RPMI7951 (cell line): ENCODE results near the gene ZGRF1. TPM values are rescaled to one million over a fixed set of nuclear protein-coding genes. Genes with fewer than 3 reads are reported as not detected.
"Not testable (repeated sequence)": the region's sequence is repeated elsewhere in the genome, so short reads cannot be mapped to it uniquely, and the experiment has no call there.

Experiments
- DNase-seq: peaks from one replicate; pipeline ENCODE4 v3.0.0-alpha.2; 2012; ENCODE audit warnings: low read depth
- total RNA-seq: library from RNA; depleted of rRNA; stranded (reverse); fragments of >200 nt; shearing (Covaris generic); gene quantifications from 2 replicates; pipeline ENCODE4 v1.2.3, GENCODE V29; 2014; rRNA removed

The ZGRF1 gene, protein sequence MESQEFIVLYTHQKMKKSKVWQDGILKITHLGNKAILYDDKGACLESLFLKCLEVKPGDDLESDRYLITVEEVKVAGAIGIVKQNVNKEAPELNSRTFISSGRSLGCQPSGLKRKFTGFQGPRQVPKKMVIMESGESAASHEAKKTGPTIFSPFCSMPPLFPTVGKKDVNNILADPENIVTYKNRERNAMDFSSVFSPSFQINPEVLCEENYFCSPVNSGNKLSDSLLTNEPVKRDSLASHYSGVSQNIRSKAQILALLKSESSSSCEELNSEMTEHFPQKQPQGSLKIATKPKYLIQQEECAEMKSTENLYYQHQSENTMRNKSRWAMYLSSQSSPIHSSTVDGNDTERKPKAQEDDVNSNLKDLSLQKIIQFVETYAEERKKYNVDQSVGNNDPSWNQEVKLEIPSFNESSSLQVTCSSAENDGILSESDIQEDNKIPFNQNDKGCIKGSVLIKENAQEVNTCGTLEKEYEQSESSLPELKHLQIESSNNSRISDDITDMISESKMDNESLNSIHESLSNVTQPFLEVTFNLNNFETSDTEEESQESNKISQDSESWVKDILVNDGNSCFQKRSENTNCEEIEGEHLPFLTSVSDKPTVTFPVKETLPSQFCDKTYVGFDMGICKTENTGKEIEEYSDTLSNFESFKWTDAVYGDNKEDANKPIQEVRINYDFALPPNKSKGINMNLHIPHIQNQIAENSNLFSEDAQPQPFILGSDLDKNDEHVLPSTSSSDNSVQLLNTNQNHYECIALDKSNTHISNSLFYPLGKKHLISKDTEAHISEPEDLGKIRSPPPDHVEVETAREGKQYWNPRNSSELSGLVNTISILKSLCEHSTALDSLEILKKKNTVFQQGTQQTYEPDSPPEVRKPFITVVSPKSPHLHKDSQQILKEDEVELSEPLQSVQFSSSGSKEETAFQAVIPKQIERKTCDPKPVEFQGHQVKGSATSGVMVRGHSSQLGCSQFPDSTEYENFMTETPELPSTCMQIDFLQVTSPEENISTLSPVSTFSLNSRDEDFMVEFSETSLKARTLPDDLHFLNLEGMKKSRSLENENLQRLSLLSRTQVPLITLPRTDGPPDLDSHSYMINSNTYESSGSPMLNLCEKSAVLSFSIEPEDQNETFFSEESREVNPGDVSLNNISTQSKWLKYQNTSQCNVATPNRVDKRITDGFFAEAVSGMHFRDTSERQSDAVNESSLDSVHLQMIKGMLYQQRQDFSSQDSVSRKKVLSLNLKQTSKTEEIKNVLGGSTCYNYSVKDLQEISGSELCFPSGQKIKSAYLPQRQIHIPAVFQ (N-terminal part only)
- total RNA-seq: 11.6 and 21.6 TPM in 2 replicates

DNA sequence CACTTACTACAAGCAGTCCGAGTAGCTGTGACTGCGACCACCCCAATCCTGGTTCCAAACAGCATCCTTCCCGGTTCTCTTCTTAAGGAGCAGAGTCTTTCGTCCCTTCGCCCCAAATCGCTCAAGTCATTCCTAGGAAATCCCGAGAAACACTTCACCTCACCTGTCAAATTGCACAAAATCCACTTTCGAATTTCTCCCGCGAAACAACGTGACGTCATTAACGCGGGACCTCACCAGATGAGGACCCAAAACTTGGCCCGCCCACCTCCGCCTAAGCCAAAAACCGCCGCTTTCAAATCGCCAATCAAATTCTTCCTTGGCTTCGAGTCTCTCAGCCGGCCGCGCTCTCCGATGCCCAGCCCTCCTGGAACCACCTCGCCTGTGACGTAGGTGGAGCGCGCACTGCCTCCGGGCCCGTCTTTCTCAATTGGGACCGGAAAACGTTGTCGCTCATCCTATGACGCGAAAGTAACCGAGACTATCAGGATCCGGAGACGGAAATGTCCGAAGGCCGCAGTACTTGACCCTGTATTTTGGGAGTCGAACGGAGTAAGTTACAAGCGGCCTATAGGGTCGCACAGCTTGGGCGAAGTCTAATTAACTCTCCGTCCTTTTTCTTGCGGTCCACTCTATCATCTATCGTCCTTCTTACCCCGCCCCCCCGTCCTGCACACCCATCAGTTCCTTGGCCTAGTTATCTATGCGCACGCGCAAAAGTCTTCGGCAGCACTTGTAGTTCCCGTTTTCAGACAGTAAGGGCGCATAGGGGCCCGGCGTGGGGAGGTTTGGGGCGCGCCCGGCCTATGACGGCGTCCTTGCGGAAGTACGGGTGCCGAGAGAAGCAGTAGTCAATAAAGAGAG is at the start of gene ZGRF1, which contains the start of gene LARP7:
TSS of gene ZGRF1 (minus strand) at position 222 of the 864 bp plus-strand sequence. CDS start 3,733 bp downstream, outside the sequence.
TSS of gene LARP7 (plus strand) at position 456 of the 864 bp plus-strand sequence. CDS start 7,527 bp downstream, outside the sequence.
- DNase-seq: peak; percentile 97

DNA sequence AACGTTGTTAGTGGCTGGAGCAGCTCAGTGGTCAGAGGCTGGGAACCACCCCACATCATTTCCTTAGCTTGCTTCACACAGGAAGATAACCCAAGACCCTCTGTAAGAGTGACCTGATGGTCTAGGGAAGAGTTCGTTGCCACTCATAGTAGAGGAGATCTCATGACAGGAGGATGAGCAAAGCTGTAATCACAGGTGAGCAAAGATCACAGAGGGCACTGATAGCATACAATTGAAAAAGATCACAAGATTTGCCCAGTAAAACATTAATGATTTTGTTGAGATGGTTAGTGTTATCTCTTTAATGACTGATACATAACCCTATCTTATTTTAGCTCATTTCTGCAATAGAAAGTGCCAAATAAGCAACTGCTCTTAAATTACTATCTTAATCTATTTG is 44.3 kb upstream of the ZGRF1 start:
- no peak for DNase-seq

DNA sequence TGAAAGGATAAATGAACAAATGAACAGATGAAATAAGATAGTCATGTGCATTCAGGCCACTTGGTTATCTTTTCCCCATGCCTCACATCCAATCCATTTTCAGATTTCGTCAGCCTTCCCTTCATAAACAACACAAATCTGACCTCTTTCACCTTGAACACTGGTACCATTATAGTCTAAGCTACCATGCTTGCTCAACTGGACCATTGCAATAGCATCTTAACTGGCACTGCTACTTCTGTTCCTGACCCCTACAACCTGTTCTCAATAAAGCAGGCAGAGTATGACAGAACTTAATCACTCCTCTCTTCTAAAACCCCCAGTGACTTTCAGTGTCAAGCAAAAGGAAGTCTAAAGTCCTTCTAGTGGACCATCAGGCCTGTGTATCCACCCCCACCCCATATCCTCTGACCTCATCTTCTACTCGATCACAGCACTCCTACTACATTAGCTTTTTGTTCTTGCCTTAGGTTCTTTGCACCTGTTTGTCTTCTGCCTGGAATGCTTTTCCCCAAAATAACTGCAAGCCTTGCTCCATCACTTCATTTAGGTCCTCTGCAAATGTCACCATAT is 40.9 kb upstream of the ZGRF1 start:
- DNase-seq: no peak

DNA sequence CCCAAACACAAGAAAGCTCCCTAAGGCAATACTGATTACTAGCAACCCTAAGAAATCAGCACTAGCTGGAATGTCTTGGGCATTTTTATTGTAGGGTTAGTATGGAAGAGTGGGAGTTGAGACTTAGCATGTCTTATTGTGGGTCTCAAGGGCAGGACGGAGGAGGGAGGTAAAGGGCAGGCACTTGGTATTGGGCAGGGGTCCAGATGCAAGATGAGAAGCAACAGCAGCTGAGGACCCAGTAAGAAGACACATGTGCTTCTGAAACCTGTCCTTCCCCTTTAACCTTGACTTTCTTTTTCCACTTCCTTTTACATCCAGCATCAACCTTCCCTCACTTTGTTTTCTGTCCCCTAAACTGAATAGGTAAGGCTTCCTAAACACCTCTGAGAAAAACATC is 37.7 kb upstream of the ZGRF1 start:
- DNase-seq: no peak

DNA sequence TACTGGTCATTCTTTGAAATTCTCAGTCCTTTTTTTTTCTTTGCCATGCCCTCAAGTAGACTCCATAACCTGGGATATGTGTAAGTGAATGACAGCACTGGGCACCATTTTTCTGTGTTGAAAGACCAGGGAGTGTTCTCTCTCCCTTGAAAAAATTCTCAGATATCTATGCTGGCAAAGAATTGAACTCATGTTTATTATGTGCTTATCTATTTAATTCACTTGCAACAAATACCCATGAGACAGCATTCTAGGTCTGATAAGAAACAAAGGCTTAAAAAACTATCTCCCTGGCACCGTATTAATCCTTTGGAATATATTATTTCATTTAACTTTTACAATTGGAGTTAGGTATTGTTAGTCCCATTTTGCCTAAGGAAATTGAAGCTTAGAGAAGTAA is 37.0 kb upstream of the ZGRF1 start:
- DNase-seq: no peak

DNA sequence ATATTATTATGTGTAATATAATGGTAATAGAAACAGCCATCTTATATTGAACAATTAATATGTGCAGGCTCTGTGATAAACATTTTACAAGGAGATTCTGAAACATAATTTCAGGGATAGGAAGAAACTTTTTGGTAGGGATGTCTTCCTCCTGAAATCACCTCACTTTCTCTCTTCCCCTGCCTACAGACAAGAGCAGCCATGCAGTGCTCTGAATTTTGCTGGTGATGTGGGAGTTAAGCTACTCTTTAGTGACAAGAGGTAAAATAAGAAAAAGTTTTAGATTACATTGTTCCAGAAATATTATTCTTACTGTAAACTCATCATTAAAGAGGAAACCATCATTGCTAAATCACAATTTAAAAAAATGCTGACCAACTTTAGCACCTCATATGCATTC is 36.4 kb upstream of the ZGRF1 start:
- no peak for DNase-seq

DNA sequence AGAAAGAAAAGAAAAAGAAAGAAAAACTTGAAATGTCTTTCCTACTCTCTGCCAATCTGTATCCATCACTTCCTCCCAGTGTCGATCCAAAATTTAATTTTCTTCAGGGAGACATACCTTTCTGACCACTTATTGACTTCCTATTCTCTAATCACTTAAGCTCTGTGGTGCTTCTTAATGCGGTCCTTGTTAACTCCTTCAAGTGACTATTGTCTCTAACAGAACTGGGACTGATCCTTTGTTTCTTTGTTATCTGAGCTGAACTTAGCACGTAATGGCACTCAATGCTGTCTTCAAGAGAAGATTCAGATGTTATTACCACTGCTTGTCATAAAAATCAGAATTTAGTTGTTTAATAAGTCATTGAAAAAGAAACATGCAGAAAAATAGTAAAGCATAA is 31.4 kb upstream of the ZGRF1 start:
- DNase-seq: no peak

DNA sequence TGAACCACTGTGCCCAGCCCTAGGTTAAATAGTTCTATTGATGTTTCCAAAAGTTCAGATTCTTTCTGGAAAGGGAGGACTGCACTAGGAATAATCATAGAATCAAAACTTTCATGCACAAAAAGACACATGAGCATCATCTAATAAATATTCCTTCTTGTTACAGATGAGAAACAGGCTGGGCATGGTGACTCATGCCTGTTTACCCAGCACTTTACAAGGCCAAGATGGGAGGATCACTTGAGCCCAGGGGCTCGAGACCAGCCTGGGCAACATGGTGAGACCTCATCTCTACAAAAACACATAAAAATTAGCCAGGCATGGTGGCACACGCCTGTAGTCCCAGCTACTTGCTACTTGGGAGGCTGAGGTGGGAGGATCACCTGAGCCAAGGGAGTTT is 27.9 kb upstream of the ZGRF1 start:
- DNase-seq: no peak

DNA sequence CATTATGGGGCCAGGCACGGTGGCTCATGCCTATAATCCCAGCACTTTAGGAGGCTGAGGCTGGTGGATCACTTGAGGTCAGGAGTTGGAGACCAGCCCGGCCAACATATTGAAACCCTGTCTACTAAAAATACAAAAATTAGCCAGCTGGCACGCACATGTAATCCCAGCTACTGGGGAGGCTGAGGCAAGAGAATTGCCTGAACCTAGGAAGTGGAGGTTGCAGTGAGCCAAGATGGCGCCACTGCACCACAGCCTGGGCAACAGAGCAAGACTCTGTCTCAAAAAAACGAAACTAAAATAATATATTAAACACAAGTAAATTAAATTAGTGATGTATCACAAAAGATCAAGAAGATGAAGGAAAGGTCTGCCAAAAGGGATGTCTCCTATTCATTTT is 19.4 kb upstream of the ZGRF1 start:
- DNase-seq: not testable (repeated sequence)

DNA sequence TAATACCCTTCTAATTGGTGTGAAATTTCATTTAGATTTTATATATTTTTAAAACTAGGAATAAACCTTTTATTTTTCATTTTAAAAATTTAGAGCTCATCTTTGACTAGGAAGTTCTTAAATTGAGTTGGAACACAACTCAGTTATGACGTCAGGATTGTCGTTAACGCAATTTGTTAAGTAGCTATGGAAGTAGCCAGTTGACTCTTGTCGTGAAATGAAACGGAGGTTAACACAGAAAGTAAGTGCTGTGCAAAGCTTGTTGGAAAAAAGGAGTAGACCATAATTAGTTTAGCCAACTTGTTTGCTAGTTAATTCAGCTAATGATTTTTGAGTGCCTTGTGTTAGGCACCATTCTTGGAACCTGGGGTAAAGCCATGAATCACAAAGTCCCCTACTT is 18.6 kb upstream of the ZGRF1 start:
- no peak for DNase-seq

DNA sequence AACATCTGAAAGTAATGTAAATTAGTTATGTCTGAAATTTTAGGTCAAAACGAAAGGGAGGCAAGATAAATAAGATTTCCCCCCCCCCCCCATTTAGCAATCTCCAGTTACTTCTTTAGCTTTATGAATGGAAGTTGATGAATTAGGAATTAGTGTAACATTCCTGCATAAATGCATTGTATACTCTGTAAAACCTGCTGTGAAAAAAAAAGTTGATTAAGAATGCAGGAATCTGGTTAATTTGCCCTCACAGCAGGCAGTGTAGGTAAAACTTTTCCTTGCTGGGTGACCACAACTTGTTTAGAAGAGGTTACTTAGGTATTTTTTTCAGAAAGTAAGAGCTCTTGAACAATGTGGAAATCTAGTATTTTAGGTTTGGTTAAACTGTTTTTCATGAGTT is 15.5 kb upstream of the ZGRF1 start:
- DNase-seq: no peak

DNA sequence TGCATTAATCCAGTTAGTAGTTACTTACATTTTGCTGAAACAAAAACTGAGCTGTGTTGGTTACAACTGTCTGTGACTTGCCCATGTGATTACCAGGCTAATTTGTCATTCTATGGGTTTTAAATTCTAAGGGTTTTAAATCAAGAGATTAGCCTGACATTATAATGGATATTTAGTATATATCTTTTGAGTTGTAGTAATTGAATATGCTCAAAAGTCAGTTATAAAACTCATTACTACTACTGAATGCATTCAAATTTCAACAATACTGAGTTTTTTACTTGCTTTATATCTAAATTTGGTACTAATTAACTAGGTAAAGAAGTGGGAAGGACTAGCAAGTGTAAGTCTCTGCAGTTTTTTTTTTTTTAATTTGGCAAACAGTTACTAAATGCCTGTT is 14.9 kb upstream of the ZGRF1 start:
- no peak for DNase-seq

DNA sequence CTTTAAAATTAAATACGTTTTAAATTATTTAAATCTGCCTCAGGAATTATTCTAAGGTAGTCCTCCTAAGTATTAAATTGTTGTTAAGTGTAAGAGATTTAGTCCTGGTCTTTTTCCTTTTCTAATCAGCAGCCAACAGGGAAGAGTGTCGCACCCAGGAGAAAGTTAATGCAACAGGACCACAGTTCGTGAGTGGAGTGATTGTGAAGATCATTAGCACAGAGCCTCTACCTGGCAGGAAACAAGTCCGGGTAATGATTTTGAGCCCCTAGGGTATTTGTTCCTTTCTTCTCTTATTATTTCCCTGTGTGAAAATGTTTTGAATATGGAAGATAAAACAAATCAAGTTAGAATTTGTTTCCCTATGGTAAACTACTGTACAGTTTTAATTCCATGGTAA is 13.6 kb upstream of the ZGRF1 start:
- no peak for DNase-seq

DNA sequence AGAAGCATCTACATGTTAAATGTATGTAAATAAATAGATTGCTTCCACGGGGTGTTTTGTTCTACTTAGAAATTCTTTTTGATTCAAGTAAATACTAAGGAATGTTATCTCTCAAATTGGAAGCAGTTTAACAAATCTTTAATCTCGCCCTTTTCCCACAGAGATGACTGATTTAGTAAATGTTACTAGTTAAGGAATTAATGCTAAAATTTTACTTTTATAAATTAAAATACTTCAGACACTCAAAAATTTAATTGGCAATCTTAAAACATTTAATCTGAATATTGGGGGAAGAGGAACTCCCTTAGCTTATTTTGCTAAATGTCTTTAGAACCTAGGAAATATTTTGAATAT is 12.3 kb upstream of the ZGRF1 start:
- no peak for DNase-seq

DNA sequence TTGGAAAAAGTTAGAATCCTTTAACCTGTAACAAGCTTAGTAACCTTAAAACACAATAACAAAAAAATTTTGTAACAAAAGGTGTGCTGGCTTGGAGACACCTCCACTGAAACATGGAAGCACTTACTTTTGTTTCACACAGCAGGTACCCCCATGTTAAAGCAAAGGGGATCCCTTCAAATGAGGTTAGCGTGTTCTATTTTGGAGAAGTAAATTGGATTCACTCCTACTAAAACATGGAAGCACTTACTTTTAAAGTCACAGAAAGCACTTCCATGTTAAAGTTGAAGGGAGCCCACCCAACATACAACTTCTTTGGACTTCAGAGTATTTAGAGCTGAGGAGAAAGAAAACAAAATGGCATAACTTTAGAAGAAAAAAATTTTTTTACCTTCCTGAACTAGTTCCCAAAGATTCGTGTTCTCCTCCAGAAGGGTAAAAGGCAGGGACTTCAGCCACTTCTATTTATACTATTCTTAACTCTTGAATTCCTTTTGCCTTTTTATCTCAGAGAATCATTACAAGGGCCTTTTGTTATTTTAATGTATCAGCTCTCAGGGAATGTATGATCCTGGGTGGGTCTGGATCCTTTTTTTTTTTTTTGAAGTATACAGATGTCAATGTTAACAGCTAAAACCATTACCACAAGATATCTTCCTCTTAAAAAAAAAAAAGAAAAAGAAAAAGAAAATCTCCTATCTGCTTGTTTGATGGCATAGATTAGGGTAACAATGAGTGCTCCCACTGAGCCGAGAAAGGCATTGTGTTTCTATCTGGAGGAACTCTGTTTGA is 11.8 kb upstream of the ZGRF1 start:
- no peak for DNase-seq

DNA sequence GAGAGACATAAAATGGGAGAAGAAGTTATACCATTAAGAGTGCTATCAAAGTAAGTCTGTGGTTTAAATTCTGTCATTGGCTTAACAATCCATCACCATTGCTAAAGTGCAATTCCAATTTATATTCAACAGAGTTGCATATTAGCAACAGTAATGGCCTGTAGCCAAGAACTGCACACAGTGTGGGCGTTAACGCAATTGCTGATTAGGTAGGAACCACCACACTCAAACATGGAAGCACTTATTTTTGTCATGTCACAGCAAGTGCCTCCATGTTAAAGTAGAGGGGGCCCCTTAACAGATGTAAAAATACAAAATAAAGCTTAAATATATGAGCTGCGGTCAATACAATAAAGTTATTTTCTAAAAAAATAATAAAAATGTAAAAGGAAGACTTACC is 11.1 kb upstream of the ZGRF1 start:
- no peak for DNase-seq

DNA sequence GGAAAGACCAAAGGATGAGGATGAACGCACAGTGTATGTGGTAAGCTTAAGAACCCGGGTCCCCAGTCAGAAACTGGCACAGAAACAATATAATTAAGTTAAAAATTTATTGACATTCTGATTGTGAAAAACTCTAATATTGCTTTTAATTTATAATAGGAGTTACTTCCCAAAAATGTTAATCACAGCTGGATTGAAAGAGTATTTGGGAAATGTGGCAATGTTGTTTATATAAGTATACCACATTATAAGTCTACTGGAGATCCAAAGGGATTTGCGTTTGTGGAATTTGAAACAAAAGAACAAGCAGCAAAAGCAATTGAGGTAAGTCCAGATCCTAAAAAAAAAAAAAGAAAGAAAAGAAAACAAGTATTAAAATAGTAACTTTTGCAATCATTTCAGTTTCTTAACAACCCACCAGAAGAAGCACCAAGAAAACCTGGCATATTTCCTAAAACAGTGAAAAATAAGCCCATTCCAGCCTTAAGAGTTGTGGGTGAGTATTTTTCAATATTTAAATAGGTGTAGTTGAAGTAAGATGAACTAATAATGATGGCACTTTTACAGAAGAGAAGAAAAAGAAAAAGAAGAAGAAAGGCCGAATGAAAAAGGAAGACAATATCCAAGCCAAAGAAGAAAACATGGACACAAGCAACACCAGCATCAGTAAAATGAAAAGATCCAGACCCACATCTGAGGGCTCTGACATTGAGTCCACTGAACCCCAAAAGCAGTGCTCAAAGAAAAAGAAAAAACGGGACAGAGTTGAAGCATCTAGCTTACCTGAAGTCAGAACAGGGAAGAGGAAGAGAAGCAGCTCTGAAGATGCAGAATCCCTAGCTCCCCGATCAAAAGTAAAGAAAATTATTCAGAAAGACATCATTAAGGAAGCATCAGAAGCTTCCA is 10.2 kb upstream of the ZGRF1 start:
- DNase-seq: no peak

DNA sequence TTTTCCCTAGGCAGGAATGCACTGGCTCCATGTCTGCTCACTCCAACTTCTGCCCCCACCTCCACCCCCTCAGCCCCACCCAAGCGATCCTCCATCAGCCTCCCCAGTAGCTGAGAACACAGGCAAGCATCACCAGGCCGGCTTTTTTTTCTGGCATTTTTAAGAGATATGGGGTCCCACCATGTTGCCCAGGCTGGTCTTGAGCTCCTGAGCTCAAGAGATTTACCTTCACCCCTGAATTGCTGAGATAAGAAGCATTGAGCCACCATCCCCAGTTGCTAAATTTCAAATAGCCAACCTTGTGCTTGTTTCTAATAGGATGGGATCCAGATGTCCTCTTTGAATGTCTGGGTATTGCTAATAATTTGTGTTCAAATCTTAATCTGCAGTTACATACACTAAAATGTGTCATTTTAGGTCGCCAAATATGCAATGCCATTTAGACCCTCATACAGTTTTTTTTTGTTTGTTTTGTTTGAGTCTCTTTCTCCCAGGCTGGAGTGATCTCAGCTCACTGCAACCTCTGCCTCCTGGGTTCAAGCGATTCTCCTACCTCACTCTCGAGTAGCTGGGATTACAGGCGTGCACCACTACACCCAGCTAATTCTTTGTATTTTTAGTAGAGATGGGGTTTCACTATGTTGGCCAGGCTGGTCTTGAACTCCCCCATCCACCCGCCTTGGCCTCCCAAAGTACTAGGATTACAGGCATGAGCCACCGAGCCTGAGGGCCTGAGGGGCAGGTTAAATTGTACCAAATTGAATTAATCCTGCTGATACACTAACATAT is 9.0 kb upstream of the ZGRF1 start:
- DNase-seq: no peak
